Measurements from ENCODE around the gene ST6GALNAC3.

The ST6GALNAC3 gene

GRCh38 chr1:76084029-76084627, 9.6 kb downstream of the ST6GALNAC3 start:
- no peak for TF ChIP-seq CTCF (IDR thresholded peaks at IDR 0.05; ENCODE audit: low read depth, low read length, missing control alignments)
- no peak overlapping the region for H3K4me3 ChIP-seq (ENCODE audit: low read depth, low read length)
- no peaks in the 10 kb centered on the region for H3K27me3 ChIP-seq (replicated peaks)
- H3K36me3 ChIP-seq (replicated peaks), result no peaks in the 10 kb centered on the region
- no peak for DNase-seq
- H3K27ac ChIP-seq, result no peak overlapping the region
- in situ Hi-C loops (cut with HindIII; ENCODE audit: low pct_ligation_motif_present, low sequenced_read_pairs), result no loop called here

GRCh38 chr1:76084685-76085084, 10.1 kb downstream of the ST6GALNAC3 start:
- Histone ChIP-seq H3K27me3 (replicated peaks) (no peaks in the 10 kb centered on the region), H3K36me3 (replicated peaks) (no peaks in the 10 kb centered on the region), H3K4me3 (ENCODE audit: low read depth, low read length) (no peak overlapping the region), H3K27ac (no peak overlapping the region)
- no peak for DNase-seq
- in situ Hi-C loops (cut with HindIII; ENCODE audit: low pct_ligation_motif_present, low sequenced_read_pairs), result no loop called here
- TF ChIP-seq CTCF (IDR thresholded peaks at IDR 0.05; ENCODE audit: low read depth, low read length, missing control alignments), result no peak

GRCh38 chr1:76086109-76086508, 11.6 kb downstream of the ST6GALNAC3 start:
- H3K4me3 ChIP-seq (ENCODE audit: low read depth, low read length), result no peak overlapping the region
- no peak overlapping the region for H3K27ac ChIP-seq
- H3K36me3 ChIP-seq (replicated peaks), result no peaks in the 10 kb centered on the region
- no peaks in the 10 kb centered on the region for H3K27me3 ChIP-seq (replicated peaks)
- in situ Hi-C loops (cut with HindIII; ENCODE audit: low pct_ligation_motif_present, low sequenced_read_pairs), result no loop called here
- no peak for TF ChIP-seq CTCF (IDR thresholded peaks at IDR 0.05; ENCODE audit: low read depth, low read length, missing control alignments)
- DNase-seq, result no peak

GRCh38 chr1:76086597-76086996, 12.1 kb downstream of the ST6GALNAC3 start:
- H3K4me3 ChIP-seq (ENCODE audit: low read depth, low read length), result no peak overlapping the region
- no peak overlapping the region for H3K27ac ChIP-seq
- no peaks in the 10 kb centered on the region for H3K27me3 ChIP-seq (replicated peaks)
- no peak for DNase-seq
- TF ChIP-seq CTCF (IDR thresholded peaks at IDR 0.05; ENCODE audit: low read depth, low read length, missing control alignments), result no peak
- no peaks in the 10 kb centered on the region for H3K36me3 ChIP-seq (replicated peaks)
- in situ Hi-C loops (cut with HindIII; ENCODE audit: low pct_ligation_motif_present, low sequenced_read_pairs), result no loop called here

GRCh38 chr1:76090283-76091203, 16.0 kb downstream of the ST6GALNAC3 start:
- Histone ChIP-seq H3K27ac (no peak overlapping the region), H3K4me3 (ENCODE audit: low read depth, low read length) (no peak overlapping the region), H3K36me3 (replicated peaks) (no peaks in the 10 kb centered on the region), H3K27me3 (replicated peaks) (no peaks in the 10 kb centered on the region)
- no peak for DNase-seq
- in situ Hi-C loops (cut with HindIII; ENCODE audit: low pct_ligation_motif_present, low sequenced_read_pairs), result no loop called here
- TF ChIP-seq CTCF (IDR thresholded peaks at IDR 0.05; ENCODE audit: low read depth, low read length, missing control alignments), result no peak
